ENCODE measurements around the gene GRIK4.

GRIK4 gene

GRCh38 chr11:120525261-120526171 lies 14.0 kb downstream of the GRIK4 start:
- no peak for DNase-seq (ENCODE audit: low read depth)

- DNase-seq (ENCODE audit: low read depth), result no peak
Measured at GRCh38 chr11:120526241-120526640, 14.7 kb downstream of the GRIK4 start.

- no peak for DNase-seq (ENCODE audit: low read depth)
Measured at GRCh38 chr11:120527111-120527761, 15.7 kb downstream of the GRIK4 start.

- no peak for DNase-seq (ENCODE audit: low read depth)
Measured at GRCh38 chr11:120528749-120529148, 17.2 kb downstream of the GRIK4 start.

- no peak for DNase-seq (ENCODE audit: low read depth)
Measured at GRCh38 chr11:120529214-120529613, 17.7 kb downstream of the GRIK4 start.

GRCh38 chr11:120529911-120530310 lies 18.4 kb downstream of the GRIK4 start:
- no peak for DNase-seq (ENCODE audit: low read depth)

GRCh38 chr11:120532082-120532831 lies 20.7 kb downstream of the GRIK4 start:
- DNase-seq (ENCODE audit: low read depth), result no peak

GRCh38 chr11:120532832-120533196 lies 21.3 kb downstream of the GRIK4 start:
- no peak for DNase-seq (ENCODE audit: low read depth)

- DNase-seq (ENCODE audit: low read depth), result no peak
Measured at GRCh38 chr11:120536091-120536796, 24.7 kb downstream of the GRIK4 start.

GRCh38 chr11:120536797-120537169 lies 25.2 kb downstream of the GRIK4 start:
- DNase-seq (ENCODE audit: low read depth), result no peak

GRCh38 chr11:120537996-120538395 lies 26.4 kb downstream of the GRIK4 start:
- DNase-seq (ENCODE audit: low read depth), result no peak

GRCh38 chr11:120538707-120539106 lies 27.2 kb downstream of the GRIK4 start:
- no peak for DNase-seq (ENCODE audit: low read depth)

GRCh38 chr11:120539667-120540369 lies 28.3 kb downstream of the GRIK4 start:
- DNase-seq (ENCODE audit: low read depth), result no peak

- DNase-seq (ENCODE audit: low read depth), result no peak
Measured at GRCh38 chr11:120540744-120541465, 29.4 kb downstream of the GRIK4 start.

- DNase-seq (ENCODE audit: low read depth), result no peak
Measured at GRCh38 chr11:120543521-120544215, 32.1 kb downstream of the GRIK4 start.

- DNase-seq (ENCODE audit: low read depth), result no peak
Measured at GRCh38 chr11:120545813-120546212, 34.3 kb downstream of the GRIK4 start.

- no peak for DNase-seq (ENCODE audit: low read depth)
Measured at GRCh38 chr11:120546312-120547205, 35.0 kb downstream of the GRIK4 start.

GRCh38 chr11:120547316-120547715 lies 35.8 kb downstream of the GRIK4 start:
- no peak for DNase-seq (ENCODE audit: low read depth)
